ENCODE measurements around the gene RNF125. TPM values are rescaled to one million over a fixed set of nuclear protein-coding genes. Genes with fewer than 3 reads are reported as not detected.

RNF125 gene
- total RNA-seq (10.9 TPM), polyA plus RNA-seq (3.4 TPM)

- H3K4me1 ChIP-seq (ENCODE audit: insufficient read depth), result no peaks in the 10 kb centered on the region
- peak; percentile 28 for DNase-seq (ENCODE audit: extremely low spot score)
- peak within 1 kb of the TSS; percentile 73 for H3K27ac ChIP-seq (ENCODE audit: low read depth)
- peak within 1 kb of the TSS; percentile 46 for H3K4me3 ChIP-seq (ENCODE audit: low read depth, low read length)
- WGBS, result under 1% methylated on average over 66 of the region's 66 CpGs
- no peaks in the 10 kb centered on the region for H3K36me3 ChIP-seq (ENCODE audit: insufficient read depth)
Observed at GRCh38 chr18:32018331-32019250, at the start of gene RNF125. TSS of gene RNF125 (plus strand) at chr18:32018825. CDS start at chr18:32018864, 39 bp downstream.

GRCh38 chr18:31970617-31971016, 48.0 kb upstream of the RNF125 start:
- no peaks in the 10 kb centered on the region for H3K36me3 ChIP-seq (ENCODE audit: insufficient read depth)
- H3K27ac ChIP-seq (ENCODE audit: low read depth), result no peak overlapping the region
- 56% methylated on average over 3 of the region's 3 CpGs for WGBS
- no peak for DNase-seq (ENCODE audit: extremely low spot score)
- H3K4me1 ChIP-seq (ENCODE audit: insufficient read depth), result no peaks in the 10 kb centered on the region
- H3K4me3 ChIP-seq (ENCODE audit: low read depth, low read length), result no peak overlapping the region

GRCh38 chr18:31973929-31974546, 44.6 kb upstream of the RNF125 start:
- H3K4me3 ChIP-seq (ENCODE audit: low read depth, low read length), result no peak overlapping the region
- no peak overlapping the region for H3K27ac ChIP-seq (ENCODE audit: low read depth)
- 93% methylated on average over 4 of the region's 4 CpGs for WGBS
- H3K36me3 ChIP-seq (ENCODE audit: insufficient read depth), result no peaks in the 10 kb centered on the region
- H3K4me1 ChIP-seq (ENCODE audit: insufficient read depth), result no peaks in the 10 kb centered on the region
- DNase-seq (ENCODE audit: extremely low spot score), result no peak

- H3K27ac ChIP-seq (ENCODE audit: low read depth), result no peak overlapping the region
- no peaks in the 10 kb centered on the region for H3K4me1 ChIP-seq (ENCODE audit: insufficient read depth)
- DNase-seq (ENCODE audit: extremely low spot score), result no peak
- WGBS, result 64% methylated on average over 3 of the region's 3 CpGs
- H3K4me3 ChIP-seq (ENCODE audit: low read depth, low read length), result no peak overlapping the region
- H3K36me3 ChIP-seq (ENCODE audit: insufficient read depth), result no peaks in the 10 kb centered on the region
Observed at GRCh38 chr18:31976242-31976641, 42.4 kb upstream of the RNF125 start.

GRCh38 chr18:31977270-31977872, 41.3 kb upstream of the RNF125 start:
- H3K27ac ChIP-seq (ENCODE audit: low read depth), result no peak overlapping the region
- no peaks in the 10 kb centered on the region for H3K36me3 ChIP-seq (ENCODE audit: insufficient read depth)
- no peaks in the 10 kb centered on the region for H3K4me1 ChIP-seq (ENCODE audit: insufficient read depth)
- no peak for DNase-seq (ENCODE audit: extremely low spot score)
- H3K4me3 ChIP-seq (ENCODE audit: low read depth, low read length), result no peak overlapping the region
- WGBS, result 70% methylated on average over 9 of the region's 9 CpGs

GRCh38 chr18:31978616-31979015, 40.0 kb upstream of the RNF125 start:
- Histone ChIP-seq H3K4me3 (ENCODE audit: low read depth, low read length) (no peak overlapping the region), H3K36me3 (ENCODE audit: insufficient read depth) (no peaks in the 10 kb centered on the region), H3K4me1 (ENCODE audit: insufficient read depth) (no peaks in the 10 kb centered on the region), H3K27ac (ENCODE audit: low read depth) (no peak overlapping the region)
- no peak for DNase-seq (ENCODE audit: extremely low spot score)
- WGBS, result 90% methylated on average over 5 of the region's 5 CpGs

- no peak for DNase-seq (ENCODE audit: extremely low spot score)
- WGBS, result 90% methylated on average over 2 of the region's 2 CpGs
- Histone ChIP-seq H3K4me1 (ENCODE audit: insufficient read depth) (no peaks in the 10 kb centered on the region), H3K27ac (ENCODE audit: low read depth) (no peak overlapping the region), H3K4me3 (ENCODE audit: low read depth, low read length) (no peak overlapping the region), H3K36me3 (ENCODE audit: insufficient read depth) (no peaks in the 10 kb centered on the region)
Observed at GRCh38 chr18:31979714-31980113, 38.9 kb upstream of the RNF125 start.

GRCh38 chr18:31980863-31981262, 37.8 kb upstream of the RNF125 start:
- no peak overlapping the region for H3K27ac ChIP-seq (ENCODE audit: low read depth)
- no peaks in the 10 kb centered on the region for H3K36me3 ChIP-seq (ENCODE audit: insufficient read depth)
- H3K4me3 ChIP-seq (ENCODE audit: low read depth, low read length), result no peak overlapping the region
- no peak for DNase-seq (ENCODE audit: extremely low spot score)
- no peaks in the 10 kb centered on the region for H3K4me1 ChIP-seq (ENCODE audit: insufficient read depth)

GRCh38 chr18:31983020-31983419, 35.6 kb upstream of the RNF125 start:
- Histone ChIP-seq H3K4me3 (ENCODE audit: low read depth, low read length) (no peak overlapping the region), H3K36me3 (ENCODE audit: insufficient read depth) (no peaks in the 10 kb centered on the region), H3K4me1 (ENCODE audit: insufficient read depth) (no peaks in the 10 kb centered on the region), H3K27ac (ENCODE audit: low read depth) (no peak overlapping the region)
- no peak for DNase-seq (ENCODE audit: extremely low spot score)
- 75% methylated on average over 3 of the region's 3 CpGs for WGBS

GRCh38 chr18:31983976-31984375, 34.6 kb upstream of the RNF125 start:
- Histone ChIP-seq H3K27ac (ENCODE audit: low read depth) (no peak overlapping the region), H3K4me1 (ENCODE audit: insufficient read depth) (no peaks in the 10 kb centered on the region), H3K4me3 (ENCODE audit: low read depth, low read length) (no peak overlapping the region), H3K36me3 (ENCODE audit: insufficient read depth) (no peaks in the 10 kb centered on the region)
- WGBS, result 74% methylated on average over 5 of the region's 5 CpGs
- no peak for DNase-seq (ENCODE audit: extremely low spot score)

GRCh38 chr18:31990823-31991222, 27.8 kb upstream of the RNF125 start:
- WGBS, result 90% methylated on average over 2 of the region's 2 CpGs
- H3K36me3 ChIP-seq (ENCODE audit: insufficient read depth), result no peaks in the 10 kb centered on the region
- H3K27ac ChIP-seq (ENCODE audit: low read depth), result no peak overlapping the region

GRCh38 chr18:31996007-31996406, 22.6 kb upstream of the RNF125 start:
- WGBS, result 82% methylated on average over 7 of the region's 7 CpGs
- no peak for DNase-seq (ENCODE audit: extremely low spot score)
- Histone ChIP-seq H3K4me1 (ENCODE audit: insufficient read depth) (no peaks in the 10 kb centered on the region), H3K27ac (ENCODE audit: low read depth) (no peak overlapping the region), H3K4me3 (ENCODE audit: low read depth, low read length) (no peak overlapping the region), H3K36me3 (ENCODE audit: insufficient read depth) (no peaks in the 10 kb centered on the region)

More at GRCh38 chr18:31990823-31991222, 27.8 kb upstream of the RNF125 start:
- H3K4me3 ChIP-seq (ENCODE audit: low read depth, low read length), result no peak overlapping the region
- DNase-seq (ENCODE audit: extremely low spot score), result no peak
- H3K4me1 ChIP-seq (ENCODE audit: insufficient read depth), result no peaks in the 10 kb centered on the region

GRCh38 chr18:31998880-31999412, 19.7 kb upstream of the RNF125 start:
- Histone ChIP-seq H3K4me3 (ENCODE audit: low read depth, low read length) (no peak overlapping the region), H3K36me3 (ENCODE audit: insufficient read depth) (no peaks in the 10 kb centered on the region), H3K4me1 (ENCODE audit: insufficient read depth) (no peaks in the 10 kb centered on the region), H3K27ac (ENCODE audit: low read depth) (no peak overlapping the region)
- 41% methylated on average over 5 of the region's 5 CpGs for WGBS
- DNase-seq (ENCODE audit: extremely low spot score), result no peak
